ENCODE data around the gene SBSN. TPM values are rescaled to one million over a fixed set of nuclear protein-coding genes. Genes with fewer than 3 reads are reported as not detected.

SBSN gene
- total RNA-seq, 1 experiment from 2014 or later, result 0.39 TPM

DNA sequence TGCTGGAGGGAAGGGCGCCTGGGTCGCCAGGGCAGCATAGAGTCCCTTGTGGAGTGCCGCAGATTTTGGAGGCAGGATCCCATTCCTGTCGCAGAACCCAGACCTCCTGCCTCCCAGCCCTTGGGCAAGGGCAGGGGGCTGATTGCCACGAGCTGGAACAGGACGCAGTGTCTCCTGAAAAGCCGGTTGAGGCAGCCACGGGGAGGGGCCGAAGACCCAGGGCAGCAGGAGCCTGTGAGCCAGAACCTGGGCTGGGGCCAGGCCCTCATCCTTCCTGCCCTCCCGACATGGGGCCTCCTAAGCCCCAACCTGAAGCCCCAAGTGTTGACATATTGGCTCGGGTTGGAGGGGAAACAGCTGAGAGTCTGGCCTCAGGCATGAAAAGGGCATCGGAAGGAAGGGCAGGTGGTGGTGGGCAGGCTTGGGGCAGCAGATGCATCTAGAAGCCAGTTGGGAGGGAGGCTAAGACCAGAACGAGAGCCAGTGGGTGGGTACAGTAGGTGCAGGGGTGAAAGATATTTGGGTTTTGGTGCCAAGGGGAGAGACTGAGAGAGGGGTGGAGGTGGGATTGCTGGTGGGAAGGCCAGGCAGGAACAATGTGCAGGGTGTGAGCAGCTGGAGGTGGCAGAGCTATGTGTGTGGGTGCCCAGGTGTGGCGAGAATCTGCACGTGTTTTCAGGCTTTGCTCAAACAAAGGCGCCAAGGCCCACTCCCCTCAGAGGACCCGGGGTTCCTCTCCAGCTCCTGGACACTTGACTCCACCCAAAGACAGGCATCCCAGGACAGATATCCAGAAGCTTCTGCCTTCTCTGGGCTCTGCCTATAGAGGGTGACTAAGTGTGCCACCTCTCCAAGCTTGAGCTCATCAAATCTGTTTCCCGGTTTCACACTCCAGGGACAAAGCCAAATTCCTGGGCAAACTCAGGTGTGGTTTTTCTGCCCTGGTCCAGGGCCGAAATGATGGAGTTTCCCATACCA, 1.4 kb upstream of the SBSN start:
- DNase-seq (ENCODE audit: low read depth, low spot score) (no peak), ATAC-seq (no peak)
- POLR2A ChIA-PET, result no interaction called here
- intact Hi-C loops (cut with micrococcal nuclease; ENCODE audit: unreplicated experiment) (no loop called here), in situ Hi-C loops (cut with HindIII; ENCODE audit: low pct_unique_long_range_greater_than_20kb, low sequenced_read_pairs) (no loop called here)
- BruUV-seq (replicated peaks), result no TSS peak
- Histone ChIP-seq H3K36me3 (ENCODE audit: control insufficient read depth, insufficient read depth, low read length) (no peaks in the 10 kb centered on the region), H3K4me3 (ENCODE audit: low read depth in 2 of 2, low read length in 2 of 2) (no peak overlapping the region), H3K4me1 (ENCODE audit: control insufficient read depth, insufficient read depth, low read length) (peaks cover 3% of the 10 kb centered on the region; the same call in 1 of the 2 replicates), H3K27me3 (ENCODE audit: control insufficient read depth, insufficient read depth, low read length) (no peaks in the 10 kb centered on the region), H3K27ac (ENCODE audit: low read length) (no peak overlapping the region), H3K9me3 (ENCODE audit: control insufficient read depth, insufficient read depth, low read depth, low read length) (no peaks in the 10 kb centered on the region)
- no peak for TF ChIP-seq POLR2AphosphoS5 (IDR thresholded peaks at IDR 0.05; ENCODE audit: low read depth, low read length)
- TF ChIP-seq, protein P1, sequence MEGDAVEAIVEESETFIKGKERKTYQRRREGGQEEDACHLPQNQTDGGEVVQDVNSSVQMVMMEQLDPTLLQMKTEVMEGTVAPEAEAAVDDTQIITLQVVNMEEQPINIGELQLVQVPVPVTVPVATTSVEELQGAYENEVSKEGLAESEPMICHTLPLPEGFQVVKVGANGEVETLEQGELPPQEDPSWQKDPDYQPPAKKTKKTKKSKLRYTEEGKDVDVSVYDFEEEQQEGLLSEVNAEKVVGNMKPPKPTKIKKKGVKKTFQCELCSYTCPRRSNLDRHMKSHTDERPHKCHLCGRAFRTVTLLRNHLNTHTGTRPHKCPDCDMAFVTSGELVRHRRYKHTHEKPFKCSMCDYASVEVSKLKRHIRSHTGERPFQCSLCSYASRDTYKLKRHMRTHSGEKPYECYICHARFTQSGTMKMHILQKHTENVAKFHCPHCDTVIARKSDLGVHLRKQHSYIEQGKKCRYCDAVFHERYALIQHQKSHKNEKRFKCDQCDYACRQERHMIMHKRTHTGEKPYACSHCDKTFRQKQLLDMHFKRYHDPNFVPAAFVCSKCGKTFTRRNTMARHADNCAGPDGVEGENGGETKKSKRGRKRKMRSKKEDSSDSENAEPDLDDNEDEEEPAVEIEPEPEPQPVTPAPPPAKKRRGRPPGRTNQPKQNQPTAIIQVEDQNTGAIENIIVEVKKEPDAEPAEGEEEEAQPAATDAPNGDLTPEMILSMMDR (IDR thresholded peaks at IDR 0.05), result no peak
- TF ChIP-seq TCF7L2 (IDR thresholded peaks at IDR 0.05; ENCODE audit: low read depth, low read length), result no peak
- no peak for TF ChIP-seq SIN3A (IDR thresholded peaks at IDR 0.05; ENCODE audit: borderline replicate concordance, insufficient read depth, low read depth, low read length)
- TF ChIP-seq, protein P2, sequence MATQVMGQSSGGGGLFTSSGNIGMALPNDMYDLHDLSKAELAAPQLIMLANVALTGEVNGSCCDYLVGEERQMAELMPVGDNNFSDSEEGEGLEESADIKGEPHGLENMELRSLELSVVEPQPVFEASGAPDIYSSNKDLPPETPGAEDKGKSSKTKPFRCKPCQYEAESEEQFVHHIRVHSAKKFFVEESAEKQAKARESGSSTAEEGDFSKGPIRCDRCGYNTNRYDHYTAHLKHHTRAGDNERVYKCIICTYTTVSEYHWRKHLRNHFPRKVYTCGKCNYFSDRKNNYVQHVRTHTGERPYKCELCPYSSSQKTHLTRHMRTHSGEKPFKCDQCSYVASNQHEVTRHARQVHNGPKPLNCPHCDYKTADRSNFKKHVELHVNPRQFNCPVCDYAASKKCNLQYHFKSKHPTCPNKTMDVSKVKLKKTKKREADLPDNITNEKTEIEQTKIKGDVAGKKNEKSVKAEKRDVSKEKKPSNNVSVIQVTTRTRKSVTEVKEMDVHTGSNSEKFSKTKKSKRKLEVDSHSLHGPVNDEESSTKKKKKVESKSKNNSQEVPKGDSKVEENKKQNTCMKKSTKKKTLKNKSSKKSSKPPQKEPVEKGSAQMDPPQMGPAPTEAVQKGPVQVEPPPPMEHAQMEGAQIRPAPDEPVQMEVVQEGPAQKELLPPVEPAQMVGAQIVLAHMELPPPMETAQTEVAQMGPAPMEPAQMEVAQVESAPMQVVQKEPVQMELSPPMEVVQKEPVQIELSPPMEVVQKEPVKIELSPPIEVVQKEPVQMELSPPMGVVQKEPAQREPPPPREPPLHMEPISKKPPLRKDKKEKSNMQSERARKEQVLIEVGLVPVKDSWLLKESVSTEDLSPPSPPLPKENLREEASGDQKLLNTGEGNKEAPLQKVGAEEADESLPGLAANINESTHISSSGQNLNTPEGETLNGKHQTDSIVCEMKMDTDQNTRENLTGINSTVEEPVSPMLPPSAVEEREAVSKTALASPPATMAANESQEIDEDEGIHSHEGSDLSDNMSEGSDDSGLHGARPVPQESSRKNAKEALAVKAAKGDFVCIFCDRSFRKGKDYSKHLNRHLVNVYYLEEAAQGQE (IDR thresholded peaks at IDR 0.05; ENCODE audit: insufficient read depth in 1 of 2, low read depth in 2 of 2, low read length in 1 of 2), result no peak
- CTCF ChIA-PET, result no interaction called here

DNA sequence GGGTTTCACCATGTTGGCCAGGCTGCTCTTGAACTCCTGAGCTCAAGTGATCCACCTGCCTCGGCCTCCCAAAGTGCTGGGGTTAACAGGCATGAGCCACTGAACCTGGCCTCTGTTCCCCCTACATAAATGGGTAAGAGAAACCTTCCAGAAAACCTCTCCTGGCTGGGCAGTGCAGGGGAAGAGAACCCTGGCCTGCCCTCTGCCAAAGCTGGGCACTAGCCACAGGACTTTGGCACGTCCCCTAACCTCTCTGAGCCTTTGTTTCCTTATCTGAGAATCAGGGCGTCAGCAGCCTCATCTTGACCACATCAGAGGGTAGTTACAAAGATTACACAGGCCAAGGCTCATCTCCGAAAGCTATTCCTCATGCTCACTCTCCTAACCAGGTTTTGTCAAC, 2.2 kb downstream of the SBSN start:
- DNase-seq (ENCODE audit: low read depth, low spot score) (no peak), ATAC-seq (no peak)
- ChIA-PET POLR2A (no interaction called here), CTCF (interaction anchor here (0.6 kb wide), 1 partner anchor 188 kb away, joined by 3 read pairs; no protein-coding TSS in a partner anchor)
- no peak overlapping the region for H3K4me3 ChIP-seq (ENCODE audit: low read depth in 2 of 2, low read length in 2 of 2)
- no TSS peak for BruUV-seq (replicated peaks)
- no peaks in the 10 kb centered on the region for H3K9me3 ChIP-seq (ENCODE audit: control insufficient read depth, insufficient read depth, low read depth, low read length)
- no peaks in the 10 kb centered on the region for H3K27me3 ChIP-seq (ENCODE audit: control insufficient read depth, insufficient read depth, low read length)
- intact Hi-C loops (cut with micrococcal nuclease; ENCODE audit: unreplicated experiment), result no loop called here
- TF ChIP-seq SIN3A (IDR thresholded peaks at IDR 0.05; ENCODE audit: borderline replicate concordance, insufficient read depth, low read depth, low read length) (no peak), TCF7L2 (IDR thresholded peaks at IDR 0.05; ENCODE audit: low read depth, low read length) (no peak), POLR2AphosphoS5 (IDR thresholded peaks at IDR 0.05; ENCODE audit: low read depth, low read length) (no peak)
- TF ChIP-seq, protein P2 (IDR thresholded peaks at IDR 0.05; ENCODE audit: insufficient read depth in 1 of 2, low read depth in 2 of 2, low read length in 1 of 2), result no peak
- TF ChIP-seq, protein P1 (IDR thresholded peaks at IDR 0.05), result no peak
- H3K4me1 ChIP-seq (ENCODE audit: control insufficient read depth, insufficient read depth, low read length), result no peaks in the 10 kb centered on the region
- no peak overlapping the region for H3K27ac ChIP-seq (ENCODE audit: low read length)
- in situ Hi-C loops (cut with HindIII; ENCODE audit: low pct_unique_long_range_greater_than_20kb, low sequenced_read_pairs), result no loop called here
- no peaks in the 10 kb centered on the region for H3K36me3 ChIP-seq (ENCODE audit: control insufficient read depth, insufficient read depth, low read length)

All from Panc1 (cell line).